Endothelial cell of umbilical vein (primary cell): ENCODE data around the gene CLPX. TPM values are rescaled to one million over a fixed set of nuclear protein-coding genes. Genes with fewer than 3 reads are reported as not detected.

Experiments
- BruUV-seq: library from RNA; stranded (reverse); fragments of 400-500 nt; replicated peaks from 2 replicates; lab custom pipeline; 2021; lab: Mats Ljungman, UMichigan
- CTCF ChIA-PET: fragments of 300-600, 350-600 bp; sonication (Branson Sonifier 250); formaldehyde crosslinking; loops from one replicate; lab custom pipeline; 2021; ENCODE audit warnings: antibody characterized with exemption, inconsistent platforms; lab: Charles Lee
- POLR2A ChIA-PET: fragments of 300-600, 350-600 bp; sonication (Branson Sonifier 250); formaldehyde crosslinking; loops from one replicate; lab custom pipeline; 2021; ENCODE audit warnings: antibody characterized with exemption, inconsistent platforms; lab: Charles Lee
- DNase-seq: peaks from one replicate; pipeline ENCODE4 v3.0.0-alpha.2; 2011; ENCODE audit warnings: low read depth, low spot score
- FAIRE-seq: peaks from 2 replicates; lab custom pipeline; 2011; peaks lifted over from hg19 to GRCh38; lab: Jason Lieb, UNC
- H2AFZ ChIP-seq: 2 replicates; pipeline ENCODE4 v1.6.0; 2012; ENCODE audit warnings: low read depth, low read length, control low read depth, inconsistent platforms
- H3K27ac ChIP-seq: 2 replicates; pipeline ENCODE4 v1.5.1; 2011; ENCODE audit warnings: low read depth, mild to moderate bottlenecking, control low read depth, low read length, moderate library complexity; ENCODE audit not compliant: insufficient read depth
- H3K27me3 ChIP-seq, 2 experiments: 2 replicates each; pipeline versions ENCODE4 v1.6.0 to v1.6.1; 2011; ENCODE audit warnings: low read length in 2 of 2, mixed read lengths in 1 of 2; ENCODE audit not compliant: control insufficient read depth in 2 of 2, insufficient read depth in 2 of 2
- H3K36me3 ChIP-seq, 2 experiments: 2 replicates in 1 of 2; 3 replicates in 1 of 2; pipeline ENCODE4 v1.5.1; 2011; ENCODE audit warnings: low read length in 2 of 2, mild to moderate bottlenecking in 1 of 2, moderate library complexity in 1 of 2; ENCODE audit not compliant: control insufficient read depth in 2 of 2, insufficient read depth in 2 of 2; ENCODE audit errors: extremely low read depth in 1 of 2
- H3K4me1 ChIP-seq: 3 replicates; pipeline ENCODE4 v1.5.1; 2011; ENCODE audit warnings: mild to moderate bottlenecking, low read length; ENCODE audit not compliant: control insufficient read depth, insufficient read depth; ENCODE audit errors: extremely low read depth
- H3K4me2 ChIP-seq: 2 replicates; pipeline ENCODE4 v1.6.1; 2011; ENCODE audit warnings: low read length, control low read depth, mixed read lengths; ENCODE audit not compliant: insufficient read depth
- H3K4me3 ChIP-seq, 3 experiments: fragments of 200-600 bp in 1 of 3; sonication (generic), shearing (Covaris generic) in 1 of 3; replicated peaks in 1 of 3; 2 replicates each; pipeline ENCODE4 v1.5.1; 2011 to 2016; ENCODE audit warnings: control low read depth in 3 of 3, low read length in 3 of 3, mild to moderate bottlenecking in 2 of 3, inconsistent platforms in 1 of 3, low read depth in 1 of 3, moderate library complexity in 1 of 3; ENCODE audit not compliant: insufficient read depth in 1 of 3
- H3K79me2 ChIP-seq: 2 replicates; pipeline ENCODE4 v1.6.0; 2012; ENCODE audit warnings: low read length, inconsistent platforms; ENCODE audit not compliant: control insufficient read depth, insufficient read depth
- H3K9ac ChIP-seq: replicated peaks from 2 replicates; pipeline ENCODE3; 2011; ENCODE audit warnings: low read length, control low read depth; ENCODE audit not compliant: insufficient read depth; ENCODE audit errors: extremely low read depth
- H3K9me1 ChIP-seq: replicated peaks from 3 replicates; pipeline ENCODE4 v1.6.0; 2011; ENCODE audit warnings: mild to moderate bottlenecking, low read length; ENCODE audit not compliant: control insufficient read depth, insufficient read depth; ENCODE audit errors: extremely low read depth
- H3K9me3 ChIP-seq: replicated peaks from 2 replicates; pipeline ENCODE4 v1.5.1; 2012; ENCODE audit warnings: low read length, inconsistent platforms; ENCODE audit not compliant: control insufficient read depth, insufficient read depth
- H4K20me1 ChIP-seq: replicated peaks from 2 replicates; pipeline ENCODE3; 2011; ENCODE audit warnings: mild to moderate bottlenecking, low read length; ENCODE audit not compliant: control insufficient read depth, insufficient read depth; ENCODE audit errors: extremely low read depth
- EZH2 ChIP-seq: IDR thresholded peaks from 2 replicates; pipeline ENCODE4 v1.6.1; 2012; ENCODE audit warnings: borderline replicate concordance, low read depth, mild to moderate bottlenecking, moderate library complexity, low read length, inconsistent platforms; ENCODE audit not compliant: severe bottlenecking
- FOS ChIP-seq: IDR thresholded peaks from 2 replicates; pipeline ENCODE4 v1.6.1; 2011; ENCODE audit warnings: mild to moderate bottlenecking, low read length, moderate library complexity, borderline replicate concordance; ENCODE audit not compliant: insufficient read depth
- GATA2 ChIP-seq: IDR thresholded peaks from 2 replicates; pipeline ENCODE4 v1.7.0; 2011; ENCODE audit warnings: low read depth, mild to moderate bottlenecking, moderate library complexity, mixed read lengths, low read length; ENCODE audit not compliant: insufficient read length, insufficient read depth
- JUN ChIP-seq: IDR thresholded peaks from 2 replicates; pipeline ENCODE4 v1.6.1; 2011; ENCODE audit warnings: borderline replicate concordance, low read depth; ENCODE audit not compliant: insufficient read length, insufficient read depth
- MYC ChIP-seq: IDR thresholded peaks from one replicate; pipeline ENCODE4 v1.6.1; 2011; ENCODE audit warnings: mild to moderate bottlenecking, low read depth, low read length
- POLR2A ChIP-seq: IDR thresholded peaks from 2 replicates; pipeline ENCODE4 v1.6.1; 2012; ENCODE audit warnings: low read depth, mild to moderate bottlenecking, control low read depth, low read length
- POLR2AphosphoS5 ChIP-seq: IDR thresholded peaks from 2 replicates; pipeline ENCODE4 v1.6.1; 2012; ENCODE audit warnings: low read depth, mild to moderate bottlenecking, control low read depth, low read length, moderate library complexity; ENCODE audit not compliant: insufficient read depth
- dilution Hi-C: fragments of 300-500 bp; cut with MboI; formaldehyde crosslinking; loops from one replicate; pipeline ENCODE4 v1.15.0; 2019; ENCODE audit warnings: low sequenced_read_pairs; ENCODE audit not compliant: extremely low pct_ligation_motif_present
- intact Hi-C: fragments of 100-400 bp; cut with micrococcal nuclease; formaldehyde crosslinking; loops from one replicate; pipeline ENCODE4 v1.10.0; 2022
- polyA plus RNA-seq, 4 experiments: library from polyadenylated mRNA; depleted of rRNA in 3 of 4; stranded (reverse) in 3 of 4; unstranded in 1 of 4; fragments of >200 nt; gene quantifications; 2 replicates each; pipeline versions ENCODE4 v1.2.1 to v1.2.3, GENCODE V29; 2011 to 2012; ENCODE audit warnings: missing spikeins in 1 of 4
- total RNA-seq: library from RNA; stranded (reverse); gene quantifications from 2 replicates; pipeline ENCODE4 v1.2.3, GENCODE V29; 2021
- TF ChIP-seq, protein P1 (sequence below): IDR thresholded peaks from 2 replicates; pipeline ENCODE4 v1.6.1; 2011; ENCODE audit not compliant: insufficient read depth, insufficient read length
- TF ChIP-seq, protein P2 (sequence below), 2 donors: IDR thresholded peaks; 1 replicate in 1 of 2; 2 replicates in 1 of 2; pipeline ENCODE4 v1.5.1; 2011; ENCODE audit warnings: low read length in 2 of 2, mild to moderate bottlenecking in 2 of 2, moderate library complexity in 2 of 2, control low read depth in 1 of 2, inconsistent platforms in 1 of 2, low read depth in 1 of 2; ENCODE audit not compliant: insufficient read depth in 1 of 2; ENCODE audit errors: extremely low read depth in 1 of 2

CLPX gene
- total and polyA plus RNA-seq, 2 donors (not counting 3 experiments of a cell fraction or from before 2014, with no cell fraction given): 11.1 to 41.4 TPM

DNA sequence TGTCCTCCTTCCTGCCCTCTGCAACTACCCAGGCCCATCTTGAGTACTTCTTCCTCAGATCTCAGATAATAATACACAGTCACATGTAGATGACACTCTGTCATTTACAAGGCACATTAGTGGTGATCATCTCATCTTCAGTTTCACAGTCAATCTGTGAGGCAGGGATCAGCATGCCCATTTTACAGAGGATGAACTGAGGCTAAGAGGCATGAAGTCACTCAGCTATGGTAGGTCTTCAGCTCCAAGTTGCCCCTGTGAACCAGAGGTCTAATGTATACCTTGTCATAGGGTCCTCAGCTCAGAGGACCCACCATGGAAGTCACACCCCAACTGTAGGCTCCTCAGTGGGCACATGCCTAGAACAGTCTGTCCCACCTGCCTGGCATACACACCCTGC, 30.4 kb upstream of the CLPX start:
- Histone ChIP-seq H3K9me3 (no peaks in the 10 kb centered on the region), H3K4me2 (no peak overlapping the region), H3K27ac (no peak overlapping the region), H4K20me1 (no peaks in the 10 kb centered on the region), H3K4me1 (no peaks in the 10 kb centered on the region), H3K79me2 (no peaks in the 10 kb centered on the region), H3K9ac (no peak overlapping the region), H2AFZ (no peak overlapping the region), H3K9me1 (no peaks in the 10 kb centered on the region), H3K27me3 (peaks cover 0 to 5% of the 10 kb centered on the region in 2 experiments), H3K4me3 (no peak overlapping the region), H3K36me3 (no peaks in the 10 kb centered on the region)
- TF ChIP-seq, protein P1, sequence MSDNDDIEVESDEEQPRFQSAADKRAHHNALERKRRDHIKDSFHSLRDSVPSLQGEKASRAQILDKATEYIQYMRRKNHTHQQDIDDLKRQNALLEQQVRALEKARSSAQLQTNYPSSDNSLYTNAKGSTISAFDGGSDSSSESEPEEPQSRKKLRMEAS: no peak
- TF ChIP-seq POLR2AphosphoS5 (no peak), FOS (no peak), EZH2 (no peak)
- intact Hi-C loops (no loop called here), dilution Hi-C loops (no loop called here)
- FAIRE-seq: no peak
- DNase-seq: no peak
- POLR2A ChIA-PET: no interaction called here
- CTCF ChIA-PET: interaction anchor here (0.8 to 2.0 kb wide), 2 partner anchors 14 to 55 kb away, joined by 3 to 5 read pairs; no protein-coding TSS in a partner anchor
- BruUV-seq: no TSS peak

DNA sequence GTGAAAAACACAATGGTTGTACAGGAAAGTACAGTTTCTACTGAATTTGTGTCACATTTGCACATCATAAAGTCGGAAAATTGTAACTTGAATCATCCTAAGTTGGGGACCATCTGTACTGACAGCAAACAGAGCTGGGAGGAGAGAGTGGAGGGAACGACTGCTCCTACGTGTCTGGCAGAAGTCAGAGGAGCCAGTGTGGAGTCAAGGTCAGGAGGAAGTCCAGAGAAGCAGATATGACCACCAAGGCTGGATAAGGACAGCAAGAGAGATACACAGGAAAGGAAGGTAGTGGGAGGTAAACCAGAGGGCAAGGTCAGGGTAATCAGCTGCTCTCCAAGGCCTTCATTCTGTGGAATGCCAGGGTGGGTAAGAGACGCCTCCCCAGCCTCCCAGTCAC, 28.9 kb upstream of the CLPX start:
- dilution Hi-C loops: no loop called here
- H3K36me3 ChIP-seq: no peaks in the 10 kb centered on the region
- DNase-seq (no peak), FAIRE-seq (no peak)
- no peak overlapping the region for H2AFZ ChIP-seq
- BruUV-seq: no TSS peak
- H3K4me3 ChIP-seq: no peak overlapping the region
- no peak overlapping the region for H3K4me2 ChIP-seq
- H3K79me2 ChIP-seq: no peaks in the 10 kb centered on the region
- no peaks in the 10 kb centered on the region for H3K4me1 ChIP-seq
- H3K9me3 ChIP-seq: no peaks in the 10 kb centered on the region
- peaks cover 0 to 5% of the 10 kb centered on the region in 2 experiments for H3K27me3 ChIP-seq
- ChIA-PET CTCF (interaction anchor here (1.2 kb wide), 1 partner anchor 84 kb away, joined by 3 read pairs; no protein-coding TSS in a partner anchor), POLR2A (no interaction called here)
- no peaks in the 10 kb centered on the region for H4K20me1 ChIP-seq
- TF ChIP-seq JUN: no peak
- TF ChIP-seq, protein P1: no peak
- no peak for TF ChIP-seq POLR2AphosphoS5
- no peak for TF ChIP-seq GATA2
- TF ChIP-seq FOS: no peak
- no peak for TF ChIP-seq POLR2A
- TF ChIP-seq, protein P2, sequence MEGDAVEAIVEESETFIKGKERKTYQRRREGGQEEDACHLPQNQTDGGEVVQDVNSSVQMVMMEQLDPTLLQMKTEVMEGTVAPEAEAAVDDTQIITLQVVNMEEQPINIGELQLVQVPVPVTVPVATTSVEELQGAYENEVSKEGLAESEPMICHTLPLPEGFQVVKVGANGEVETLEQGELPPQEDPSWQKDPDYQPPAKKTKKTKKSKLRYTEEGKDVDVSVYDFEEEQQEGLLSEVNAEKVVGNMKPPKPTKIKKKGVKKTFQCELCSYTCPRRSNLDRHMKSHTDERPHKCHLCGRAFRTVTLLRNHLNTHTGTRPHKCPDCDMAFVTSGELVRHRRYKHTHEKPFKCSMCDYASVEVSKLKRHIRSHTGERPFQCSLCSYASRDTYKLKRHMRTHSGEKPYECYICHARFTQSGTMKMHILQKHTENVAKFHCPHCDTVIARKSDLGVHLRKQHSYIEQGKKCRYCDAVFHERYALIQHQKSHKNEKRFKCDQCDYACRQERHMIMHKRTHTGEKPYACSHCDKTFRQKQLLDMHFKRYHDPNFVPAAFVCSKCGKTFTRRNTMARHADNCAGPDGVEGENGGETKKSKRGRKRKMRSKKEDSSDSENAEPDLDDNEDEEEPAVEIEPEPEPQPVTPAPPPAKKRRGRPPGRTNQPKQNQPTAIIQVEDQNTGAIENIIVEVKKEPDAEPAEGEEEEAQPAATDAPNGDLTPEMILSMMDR (IDR thresholded peaks at IDR 0.05; ENCODE audit: extremely low read depth in 1 of 2, insufficient read depth in 1 of 2, low read depth in 1 of 2, low read length in 2 of 2): no peak
- TF ChIP-seq EZH2: no peak
- no peak for TF ChIP-seq MYC
- intact Hi-C loops: no loop called here
- H3K9me1 ChIP-seq: no peaks in the 10 kb centered on the region
- H3K27ac ChIP-seq: no peak overlapping the region
- no peak overlapping the region for H3K9ac ChIP-seq
